ENCODE data around the gene ANGEL1.

Gene ANGEL1

DNA sequence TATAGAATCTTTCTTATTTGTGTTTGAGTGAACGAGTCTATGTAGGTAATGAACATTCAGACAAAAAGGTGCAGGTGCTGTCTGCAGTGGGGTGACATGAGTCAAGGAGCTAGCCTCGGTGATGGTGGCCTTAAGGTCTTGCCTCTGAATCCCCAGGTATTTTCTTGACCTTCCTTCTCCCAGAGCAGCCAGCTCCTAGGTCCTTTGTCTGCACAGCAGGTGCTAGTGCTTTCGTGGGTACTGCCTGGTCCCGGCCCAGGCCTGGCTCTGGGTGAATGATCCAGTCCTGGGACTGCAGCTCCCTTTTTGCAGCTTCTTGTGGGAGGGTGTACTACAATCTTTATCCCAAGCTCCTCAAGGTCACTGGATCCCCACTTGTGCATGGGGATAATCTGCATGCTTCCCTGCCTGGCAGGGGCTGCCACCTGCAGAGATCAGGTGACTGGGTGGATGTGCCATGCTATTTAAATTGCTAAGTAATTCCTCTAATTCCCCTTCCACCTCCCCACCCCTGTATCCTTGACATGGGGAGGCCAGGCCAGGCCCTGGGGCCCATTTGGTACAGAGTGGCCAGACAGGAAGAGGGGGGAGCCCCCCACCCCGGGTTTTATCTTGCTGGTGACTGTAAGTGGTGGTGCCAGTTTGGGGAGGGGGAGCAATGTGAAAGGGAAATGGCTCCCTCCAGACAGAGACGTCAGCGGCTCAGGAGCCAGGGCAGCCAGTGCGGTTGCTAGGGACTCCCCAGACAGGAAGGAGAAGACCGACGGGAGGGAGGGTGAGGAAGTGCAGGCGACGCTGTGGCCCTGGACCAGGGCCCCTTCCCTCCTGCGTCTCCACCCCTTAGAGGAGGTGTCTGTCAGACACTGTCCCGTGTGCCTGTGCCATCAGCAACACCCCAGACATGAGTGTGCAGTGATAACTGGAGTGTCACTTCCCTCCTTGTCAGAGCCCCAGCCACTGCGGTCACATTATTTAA is 44.7 kb downstream of the ANGEL1 start:
- TF ChIP-seq, protein P1, sequence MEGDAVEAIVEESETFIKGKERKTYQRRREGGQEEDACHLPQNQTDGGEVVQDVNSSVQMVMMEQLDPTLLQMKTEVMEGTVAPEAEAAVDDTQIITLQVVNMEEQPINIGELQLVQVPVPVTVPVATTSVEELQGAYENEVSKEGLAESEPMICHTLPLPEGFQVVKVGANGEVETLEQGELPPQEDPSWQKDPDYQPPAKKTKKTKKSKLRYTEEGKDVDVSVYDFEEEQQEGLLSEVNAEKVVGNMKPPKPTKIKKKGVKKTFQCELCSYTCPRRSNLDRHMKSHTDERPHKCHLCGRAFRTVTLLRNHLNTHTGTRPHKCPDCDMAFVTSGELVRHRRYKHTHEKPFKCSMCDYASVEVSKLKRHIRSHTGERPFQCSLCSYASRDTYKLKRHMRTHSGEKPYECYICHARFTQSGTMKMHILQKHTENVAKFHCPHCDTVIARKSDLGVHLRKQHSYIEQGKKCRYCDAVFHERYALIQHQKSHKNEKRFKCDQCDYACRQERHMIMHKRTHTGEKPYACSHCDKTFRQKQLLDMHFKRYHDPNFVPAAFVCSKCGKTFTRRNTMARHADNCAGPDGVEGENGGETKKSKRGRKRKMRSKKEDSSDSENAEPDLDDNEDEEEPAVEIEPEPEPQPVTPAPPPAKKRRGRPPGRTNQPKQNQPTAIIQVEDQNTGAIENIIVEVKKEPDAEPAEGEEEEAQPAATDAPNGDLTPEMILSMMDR (IDR thresholded peaks at IDR 0.05; ENCODE audit: extremely low read depth, insufficient read depth, missing control alignments), result no peak
- in situ Hi-C loops (cut with MboI; ENCODE audit: low pct_unique_long_range_greater_than_20kb, low sequenced_read_pairs, unreplicated experiment), result no loop called here
- DNase-seq (ENCODE audit: low spot score), result peak; percentile 81

DNA sequence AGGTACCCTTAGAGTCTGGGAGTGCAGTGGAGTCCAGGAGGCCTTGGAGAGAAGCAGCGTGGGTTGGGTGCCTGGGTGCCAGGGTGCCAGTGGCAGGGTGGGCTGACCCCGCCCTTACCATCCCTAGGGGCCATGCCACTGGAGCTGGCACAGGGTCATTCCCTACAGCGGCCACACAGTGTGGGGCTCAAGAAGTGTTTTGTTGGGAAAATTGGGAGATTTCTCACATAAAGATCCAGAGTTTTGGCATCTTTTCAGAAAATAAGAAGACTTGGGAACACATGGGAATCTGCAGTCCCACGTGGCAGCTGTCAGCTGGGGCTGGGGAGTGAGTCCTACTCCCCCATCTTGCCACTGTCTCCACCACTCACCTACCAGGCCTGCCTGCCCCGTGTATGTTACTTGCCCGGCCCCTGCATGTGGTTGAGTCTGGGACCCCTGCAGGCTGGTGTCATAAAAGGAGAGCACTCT is 47.2 kb downstream of the ANGEL1 start:
- DNase-seq (ENCODE audit: low spot score), result no peak
- in situ Hi-C loops (cut with MboI; ENCODE audit: low pct_unique_long_range_greater_than_20kb, low sequenced_read_pairs, unreplicated experiment), result no loop called here
- TF ChIP-seq, protein P1 (IDR thresholded peaks at IDR 0.05; ENCODE audit: extremely low read depth, insufficient read depth, missing control alignments), result no peak

DNA sequence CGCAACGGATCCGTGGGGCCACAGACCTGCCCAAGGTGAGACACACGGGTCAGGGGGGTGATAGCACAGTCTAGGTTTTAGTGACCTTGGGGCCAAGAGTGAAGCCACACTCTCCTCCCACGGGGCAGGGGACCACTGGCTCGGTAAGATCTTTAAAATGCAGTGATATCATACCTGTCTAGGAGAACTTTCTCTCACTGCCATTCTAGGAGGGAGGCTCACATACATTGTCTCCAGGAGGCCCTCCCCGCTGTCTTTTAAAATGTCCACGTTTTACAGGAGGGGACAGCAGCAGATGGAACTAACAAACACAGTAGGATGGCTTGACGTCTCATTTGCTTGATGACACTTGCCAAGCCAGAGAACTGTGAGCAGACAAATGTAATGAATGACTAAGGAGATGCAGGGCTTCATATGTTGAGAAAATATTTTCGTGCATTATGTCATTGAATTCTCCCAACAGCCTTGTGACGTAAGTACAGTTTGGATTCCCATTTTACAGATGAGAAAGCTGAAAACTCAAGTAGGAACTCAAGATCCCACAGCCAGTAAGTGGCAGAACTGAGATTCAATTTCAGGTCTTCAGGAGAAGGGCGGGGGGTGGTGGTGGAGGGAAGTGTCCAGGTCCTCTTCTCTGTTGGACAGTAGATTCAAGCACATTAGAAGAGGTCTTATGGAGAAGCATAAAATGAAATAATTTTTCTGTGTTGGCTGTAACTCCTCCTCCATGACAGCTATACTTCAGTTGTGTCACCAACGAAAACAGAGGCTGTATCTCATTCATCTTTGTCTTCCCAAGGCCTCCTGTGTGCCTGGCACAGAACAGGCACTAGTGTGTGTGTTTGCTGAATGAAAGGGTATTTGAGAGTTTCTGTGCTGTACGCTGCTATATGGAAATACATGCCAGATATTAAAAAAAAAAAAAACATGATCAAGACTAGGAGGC is 49.3 kb downstream of the ANGEL1 start:
- TF ChIP-seq, protein P1 (IDR thresholded peaks at IDR 0.05; ENCODE audit: extremely low read depth, insufficient read depth, missing control alignments), result no peak
- DNase-seq (ENCODE audit: low spot score), result no peak
- in situ Hi-C loops (cut with MboI; ENCODE audit: low pct_unique_long_range_greater_than_20kb, low sequenced_read_pairs, unreplicated experiment), result no loop called here

DNA sequence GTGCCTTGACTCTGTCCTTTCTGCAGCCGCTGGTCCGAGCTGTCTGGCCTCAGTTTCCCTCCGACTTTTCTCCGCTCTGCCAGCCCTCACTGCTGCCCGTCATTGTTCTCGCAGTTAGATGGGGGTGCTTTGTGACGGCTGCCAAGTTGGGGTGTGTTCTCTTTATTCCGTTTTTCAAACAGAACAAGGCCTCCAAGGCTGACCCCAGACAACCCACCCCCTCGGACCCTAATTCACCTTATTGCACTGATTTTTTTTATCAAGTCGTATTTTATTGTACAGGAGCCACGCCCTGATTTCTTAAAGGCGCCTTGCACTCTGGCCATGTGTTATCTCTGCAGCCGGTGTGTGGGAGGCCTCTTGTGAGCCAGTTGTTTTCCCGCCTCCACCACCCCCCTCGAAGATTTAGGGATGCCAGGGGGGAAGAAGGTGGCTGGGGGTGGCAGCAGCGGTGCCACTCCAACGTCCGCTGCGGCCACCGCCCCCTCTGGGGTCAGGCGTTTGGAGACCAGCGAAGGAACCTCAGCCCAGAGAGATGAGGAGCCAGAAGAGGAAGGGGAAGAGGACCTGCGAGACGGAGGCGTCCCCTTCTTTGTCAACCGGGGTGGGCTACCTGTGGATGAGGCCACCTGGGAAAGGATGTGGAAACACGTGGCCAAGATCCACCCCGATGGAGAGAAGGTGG is 50.1 kb downstream of the ANGEL1 start:
- in situ Hi-C loops (cut with MboI; ENCODE audit: low pct_unique_long_range_greater_than_20kb, low sequenced_read_pairs, unreplicated experiment), result no loop called here
- DNase-seq (ENCODE audit: low spot score), result no peak
- TF ChIP-seq, protein P1 (IDR thresholded peaks at IDR 0.05; ENCODE audit: extremely low read depth, insufficient read depth, missing control alignments), result no peak

DNA sequence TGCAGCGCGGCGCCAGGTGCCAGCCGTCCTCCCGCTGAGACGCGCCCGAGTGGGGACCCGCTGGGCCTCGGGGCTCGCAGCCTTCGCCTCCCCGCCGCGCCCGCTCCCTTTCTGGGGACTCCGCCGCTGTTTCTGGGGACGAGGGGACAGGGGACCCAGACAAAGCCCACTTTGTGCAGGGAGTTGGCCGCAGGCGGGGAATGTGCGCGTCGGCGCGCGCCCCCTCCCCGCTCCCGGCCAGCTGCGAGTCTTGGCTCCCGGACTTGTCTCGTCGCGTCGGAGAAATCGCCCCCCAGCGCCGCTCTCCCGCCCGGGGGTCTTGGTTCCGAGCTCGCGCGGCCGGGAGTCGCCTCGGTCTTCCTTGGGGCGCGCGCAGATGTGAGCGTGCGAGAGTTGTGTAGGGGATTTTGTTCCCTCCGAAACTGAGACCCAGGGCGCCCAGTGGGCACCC is 50.7 kb downstream of the ANGEL1 start:
- DNase-seq (ENCODE audit: low spot score), result no peak
- TF ChIP-seq, protein P1 (IDR thresholded peaks at IDR 0.05; ENCODE audit: extremely low read depth, insufficient read depth, missing control alignments), result no peak
- in situ Hi-C loops (cut with MboI; ENCODE audit: low pct_unique_long_range_greater_than_20kb, low sequenced_read_pairs, unreplicated experiment), result no loop called here
